Vagina (tissue), 2 donors: ENCODE data around the gene STRADA.

ENCODE experiments used
- POLR2A ChIP-seq, 2 donors: fragments of 450-650 bp; IDR thresholded peaks; one replicate each; pipeline ENCODE4 v1.6.1; 2017; ENCODE audit warnings: antibody characterized with exemption in 2 of 2, mild to moderate bottlenecking in 2 of 2, moderate library complexity in 2 of 2
- POLR2AphosphoS5 ChIP-seq, 2 donors: sonication (generic); formaldehyde crosslinking; IDR thresholded peaks; one replicate each; pipeline ENCODE4 v1.9.0; 2017; ENCODE audit warnings: antibody characterized with exemption in 2 of 2, mild to moderate bottlenecking in 2 of 2, low read depth in 1 of 2; ENCODE audit not compliant: insufficient read depth in 1 of 2
- TF ChIP-seq, protein P1 (sequence below), 3 experiments: fragments of 450-650 bp in 2 of 3; fragments of 200-600 bp in 1 of 3; sonication (generic) in 1 of 3; IDR thresholded peaks; one replicate each; pipeline ENCODE4 v1.5.1; 2017 to 2019; ENCODE audit warnings: antibody characterized with exemption in 3 of 3, mild to moderate bottlenecking in 2 of 3, moderate library complexity in 2 of 3

DNA sequence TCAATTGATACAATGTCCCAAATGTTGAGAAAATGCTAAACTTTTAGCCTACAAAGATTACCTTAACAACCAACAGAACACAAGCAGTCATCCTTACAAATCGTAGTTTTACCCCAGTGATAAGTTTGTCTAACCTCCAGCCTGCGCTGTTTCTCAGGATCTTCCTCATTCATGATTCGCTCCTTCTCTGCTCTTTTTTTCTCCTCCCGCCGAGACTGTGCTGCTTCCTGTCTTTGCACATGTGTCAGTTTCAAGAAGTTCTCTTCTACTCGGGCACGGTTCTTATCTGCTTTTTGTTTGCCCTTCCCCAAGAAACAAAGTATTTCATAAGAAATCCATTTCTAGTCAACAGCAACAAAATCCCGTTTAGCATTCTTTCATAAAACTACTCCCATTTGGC is 10.2 kb upstream of the STRADA start:
- TF ChIP-seq, protein P1, sequence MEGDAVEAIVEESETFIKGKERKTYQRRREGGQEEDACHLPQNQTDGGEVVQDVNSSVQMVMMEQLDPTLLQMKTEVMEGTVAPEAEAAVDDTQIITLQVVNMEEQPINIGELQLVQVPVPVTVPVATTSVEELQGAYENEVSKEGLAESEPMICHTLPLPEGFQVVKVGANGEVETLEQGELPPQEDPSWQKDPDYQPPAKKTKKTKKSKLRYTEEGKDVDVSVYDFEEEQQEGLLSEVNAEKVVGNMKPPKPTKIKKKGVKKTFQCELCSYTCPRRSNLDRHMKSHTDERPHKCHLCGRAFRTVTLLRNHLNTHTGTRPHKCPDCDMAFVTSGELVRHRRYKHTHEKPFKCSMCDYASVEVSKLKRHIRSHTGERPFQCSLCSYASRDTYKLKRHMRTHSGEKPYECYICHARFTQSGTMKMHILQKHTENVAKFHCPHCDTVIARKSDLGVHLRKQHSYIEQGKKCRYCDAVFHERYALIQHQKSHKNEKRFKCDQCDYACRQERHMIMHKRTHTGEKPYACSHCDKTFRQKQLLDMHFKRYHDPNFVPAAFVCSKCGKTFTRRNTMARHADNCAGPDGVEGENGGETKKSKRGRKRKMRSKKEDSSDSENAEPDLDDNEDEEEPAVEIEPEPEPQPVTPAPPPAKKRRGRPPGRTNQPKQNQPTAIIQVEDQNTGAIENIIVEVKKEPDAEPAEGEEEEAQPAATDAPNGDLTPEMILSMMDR (IDR thresholded peaks at IDR 0.05), result no peak
- TF ChIP-seq POLR2AphosphoS5 (IDR thresholded peaks at IDR 0.05; ENCODE audit: insufficient read depth in 1 of 2, low read depth in 1 of 2) (no peak), POLR2A (IDR thresholded peaks at IDR 0.05) (no peak)
